Ishikawa (cell line): ENCODE data around the gene IL31RA.

Experiments used
- CREB1 ChIP-seq: IDR thresholded peaks from 2 replicates; pipeline ENCODE4 v1.6.1; 2012; ENCODE audit warnings: low read depth
- EP300 ChIP-seq: IDR thresholded peaks from 2 replicates; pipeline ENCODE4 v1.6.1; 2012; ENCODE audit warnings: borderline replicate concordance
- FOXM1 ChIP-seq: IDR thresholded peaks from 2 replicates; pipeline ENCODE4 v1.6.1; 2012; ENCODE audit warnings: low read depth, borderline replicate concordance
- NFIC ChIP-seq: IDR thresholded peaks from 2 replicates; pipeline ENCODE4 v1.6.1; 2012
- RAD21 ChIP-seq: IDR thresholded peaks from 2 replicates; pipeline ENCODE4 v1.6.1; 2012; ENCODE audit warnings: low read depth
- REST ChIP-seq: IDR thresholded peaks from 2 replicates; pipeline ENCODE4 v1.6.1; 2012; ENCODE audit warnings: low read depth, mild to moderate bottlenecking
- USF1 ChIP-seq: IDR thresholded peaks from 2 replicates; pipeline ENCODE4 v1.6.1; 2012
- YY1 ChIP-seq: IDR thresholded peaks from 2 replicates; pipeline ENCODE4 v1.6.1; 2012; ENCODE audit warnings: low read depth
- TF ChIP-seq, protein P1 (sequence below): IDR thresholded peaks from 2 replicates; pipeline ENCODE4 v1.6.1; 2012

DNA sequence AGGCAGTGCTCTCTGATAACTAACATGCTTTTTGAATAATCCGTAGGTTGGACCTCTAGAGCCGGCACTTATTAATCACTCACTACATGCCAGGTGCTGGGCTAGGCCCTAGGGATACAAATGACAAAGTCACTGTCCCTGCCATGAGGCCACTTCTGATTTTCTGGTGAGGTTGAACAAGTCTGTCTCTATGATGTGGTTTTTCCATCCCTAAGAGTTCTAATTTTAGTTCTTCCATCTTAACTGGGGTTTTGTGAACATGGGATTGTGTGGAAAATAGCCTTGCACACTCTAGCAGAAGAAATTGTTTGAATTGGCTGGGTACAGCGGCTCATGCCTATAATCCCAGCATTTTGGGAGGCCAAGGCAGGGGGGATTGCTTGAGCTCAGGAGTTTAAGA is 64.6 kb downstream of the IL31RA start:
- TF ChIP-seq RAD21, result no peak
- no peak for TF ChIP-seq FOXM1
- no peak for TF ChIP-seq CREB1
- TF ChIP-seq REST, result no peak
- no peak for TF ChIP-seq YY1
- no peak for TF ChIP-seq NFIC
- TF ChIP-seq, protein P1, sequence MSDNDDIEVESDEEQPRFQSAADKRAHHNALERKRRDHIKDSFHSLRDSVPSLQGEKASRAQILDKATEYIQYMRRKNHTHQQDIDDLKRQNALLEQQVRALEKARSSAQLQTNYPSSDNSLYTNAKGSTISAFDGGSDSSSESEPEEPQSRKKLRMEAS, result no peak
- no peak for TF ChIP-seq EP300
- no peak for TF ChIP-seq USF1
